Measurements from ENCODE around the gene EIF2AK2.

The EIF2AK2 gene

GRCh38 chr2:37167636-37168180 lies 10.9 kb upstream of the EIF2AK2 start:
- Histone ChIP-seq H3K4me1 (ENCODE audit: low read length) (0 out of 2 replicates have a peak, but pooled peaks cover 5% of the 10 kb centered on the region), H3K27me3 (ENCODE audit: low read depth, low read length) (no peaks in the 10 kb centered on the region), H3K9me3 (ENCODE audit: insufficient read depth, low read length) (peaks cover 6% of the 10 kb centered on the region; the same call in 1 of the 2 replicates), H2AFZ (ENCODE audit: low read depth, low read length) (peak overlapping the region; percentile 87), H4K20me1 (ENCODE audit: insufficient read depth, low read length) (no peaks in the 10 kb centered on the region), H3K27ac (ENCODE audit: low read length) (no peak overlapping the region), H3K79me2 (ENCODE audit: low read length) (no peaks in the 10 kb centered on the region), H3K4me2 (ENCODE audit: low read length) (peak overlapping the region; percentile 64), H3K4me3 (ENCODE audit: low read length) (peak overlapping the region; percentile 66), H3K9ac (ENCODE audit: low read length) (peak overlapping the region; percentile 32; the same call in 1 of the 2 replicates), H3K36me3 (replicated peaks; ENCODE audit: low read depth, low read length) (no peaks in the 10 kb centered on the region)
- no peak for TF ChIP-seq EZH2phosphoT487 (IDR thresholded peaks at IDR 0.05; ENCODE audit: low read depth)
- TF ChIP-seq, protein P1, sequence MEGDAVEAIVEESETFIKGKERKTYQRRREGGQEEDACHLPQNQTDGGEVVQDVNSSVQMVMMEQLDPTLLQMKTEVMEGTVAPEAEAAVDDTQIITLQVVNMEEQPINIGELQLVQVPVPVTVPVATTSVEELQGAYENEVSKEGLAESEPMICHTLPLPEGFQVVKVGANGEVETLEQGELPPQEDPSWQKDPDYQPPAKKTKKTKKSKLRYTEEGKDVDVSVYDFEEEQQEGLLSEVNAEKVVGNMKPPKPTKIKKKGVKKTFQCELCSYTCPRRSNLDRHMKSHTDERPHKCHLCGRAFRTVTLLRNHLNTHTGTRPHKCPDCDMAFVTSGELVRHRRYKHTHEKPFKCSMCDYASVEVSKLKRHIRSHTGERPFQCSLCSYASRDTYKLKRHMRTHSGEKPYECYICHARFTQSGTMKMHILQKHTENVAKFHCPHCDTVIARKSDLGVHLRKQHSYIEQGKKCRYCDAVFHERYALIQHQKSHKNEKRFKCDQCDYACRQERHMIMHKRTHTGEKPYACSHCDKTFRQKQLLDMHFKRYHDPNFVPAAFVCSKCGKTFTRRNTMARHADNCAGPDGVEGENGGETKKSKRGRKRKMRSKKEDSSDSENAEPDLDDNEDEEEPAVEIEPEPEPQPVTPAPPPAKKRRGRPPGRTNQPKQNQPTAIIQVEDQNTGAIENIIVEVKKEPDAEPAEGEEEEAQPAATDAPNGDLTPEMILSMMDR (IDR thresholded peaks at IDR 0.05; ENCODE audit: low read depth, low read length), result no peak

DNA sequence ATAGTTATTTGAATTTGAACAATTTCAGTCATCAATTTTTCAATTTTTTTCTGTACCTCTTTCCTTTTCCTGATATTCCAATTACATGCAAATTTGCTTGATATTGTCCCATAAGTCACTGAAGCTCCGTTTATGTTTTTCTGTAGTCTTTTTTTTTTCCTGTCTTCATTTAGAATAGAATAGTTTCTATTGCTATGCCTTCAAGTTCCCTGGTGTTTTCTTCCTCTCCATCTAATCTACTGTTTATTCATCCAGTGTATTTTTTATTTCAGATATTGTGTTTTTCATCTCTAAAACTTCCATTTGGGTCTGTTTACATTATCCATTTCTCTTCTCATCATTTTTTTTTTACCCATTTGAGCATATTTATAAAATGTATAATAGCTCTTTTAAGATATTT lies 8.0 kb upstream of the EIF2AK2 start:
- no peak overlapping the region for H3K4me2 ChIP-seq (ENCODE audit: low read length)
- no peak overlapping the region for H3K27ac ChIP-seq (ENCODE audit: low read length)
- 0 out of 2 replicates have a peak, but pooled peaks cover 5% of the 10 kb centered on the region for H3K4me1 ChIP-seq (ENCODE audit: low read length)
- no peaks in the 10 kb centered on the region for H3K79me2 ChIP-seq (ENCODE audit: low read length)
- no peaks in the 10 kb centered on the region for H3K36me3 ChIP-seq (replicated peaks; ENCODE audit: low read depth, low read length)
- no peaks in the 10 kb centered on the region for H3K27me3 ChIP-seq (ENCODE audit: low read depth, low read length)
- TF ChIP-seq, protein P1 (IDR thresholded peaks at IDR 0.05; ENCODE audit: low read depth, low read length), result no peak
- TF ChIP-seq EZH2phosphoT487 (IDR thresholded peaks at IDR 0.05; ENCODE audit: low read depth), result no peak
- H4K20me1 ChIP-seq (ENCODE audit: insufficient read depth, low read length), result no peaks in the 10 kb centered on the region
- no peak overlapping the region for H3K9ac ChIP-seq (ENCODE audit: low read length)
- peaks cover 6% of the 10 kb centered on the region; the same call in 1 of the 2 replicates for H3K9me3 ChIP-seq (ENCODE audit: insufficient read depth, low read length)
- H2AFZ ChIP-seq (ENCODE audit: low read depth, low read length), result no peak overlapping the region
- no peak overlapping the region for H3K4me3 ChIP-seq (ENCODE audit: low read length)

- Histone ChIP-seq H3K27me3 (ENCODE audit: low read depth, low read length) (no peaks in the 10 kb centered on the region), H3K4me1 (ENCODE audit: low read length) (peaks cover 18% of the 10 kb centered on the region), H3K27ac (ENCODE audit: low read length) (0 out of 2 replicates have a peak overlapping the region, but pooled peaks have one; percentile 8), H3K36me3 (replicated peaks; ENCODE audit: low read depth, low read length) (peaks cover 4% of the 10 kb centered on the region), H3K9me3 (ENCODE audit: insufficient read depth, low read length) (no peaks in the 10 kb centered on the region), H3K4me2 (ENCODE audit: low read length) (peak overlapping the region; percentile 82), H3K79me2 (ENCODE audit: low read length) (peaks cover 20% of the 10 kb centered on the region), H4K20me1 (ENCODE audit: insufficient read depth, low read length) (no peaks in the 10 kb centered on the region), H3K4me3 (ENCODE audit: low read length) (peak overlapping the region; percentile 96), H3K9ac (ENCODE audit: low read length) (peak overlapping the region; percentile 81), H2AFZ (ENCODE audit: low read depth, low read length) (peak overlapping the region; percentile 71)
- no peak for TF ChIP-seq EZH2phosphoT487 (IDR thresholded peaks at IDR 0.05; ENCODE audit: low read depth)
- TF ChIP-seq, protein P1 (IDR thresholded peaks at IDR 0.05; ENCODE audit: low read depth, low read length), result no peak
Observed at GRCh38 chr2:37156071-37156856, 516 bp downstream of the EIF2AK2 start.

GRCh38 chr2:37154785-37155184 lies 2.0 kb downstream of the EIF2AK2 start:
- peaks cover 23% of the 10 kb centered on the region for H3K79me2 ChIP-seq (ENCODE audit: low read length)
- H3K9ac ChIP-seq (ENCODE audit: low read length), result no peak overlapping the region
- H4K20me1 ChIP-seq (ENCODE audit: insufficient read depth, low read length), result no peaks in the 10 kb centered on the region
- no peak overlapping the region for H3K4me2 ChIP-seq (ENCODE audit: low read length)
- H3K4me1 ChIP-seq (ENCODE audit: low read length), result peaks cover 20% of the 10 kb centered on the region
- no peak overlapping the region for H3K4me3 ChIP-seq (ENCODE audit: low read length)
- no peak overlapping the region for H3K27ac ChIP-seq (ENCODE audit: low read length)
- H3K9me3 ChIP-seq (ENCODE audit: insufficient read depth, low read length), result no peaks in the 10 kb centered on the region
- peaks cover 4% of the 10 kb centered on the region for H3K36me3 ChIP-seq (replicated peaks; ENCODE audit: low read depth, low read length)
- TF ChIP-seq EZH2phosphoT487 (IDR thresholded peaks at IDR 0.05; ENCODE audit: low read depth), result no peak
- TF ChIP-seq, protein P1 (IDR thresholded peaks at IDR 0.05; ENCODE audit: low read depth, low read length), result no peak
- no peak overlapping the region for H2AFZ ChIP-seq (ENCODE audit: low read depth, low read length)
- H3K27me3 ChIP-seq (ENCODE audit: low read depth, low read length), result no peaks in the 10 kb centered on the region

All from OCI-LY3 (cell line).